SK-N-MC (cell line): Measurements from ENCODE around the gene LIN7A.

Source experiments
- DNase-seq: peaks from one replicate; pipeline ENCODE4 v3.0.0-alpha.2; 2011; ENCODE audit warnings: low read depth, low spot score
- H3K27ac ChIP-seq: fragments of 200-600 bp; sonication (generic); 2 replicates; pipeline ENCODE4 v1.5.1; 2016; ENCODE audit warnings: mixed run types
- H3K36me3 ChIP-seq: fragments of 200-600 bp; sonication (generic); 2 replicates; pipeline ENCODE4 v1.6.1; 2017; ENCODE audit warnings: antibody characterized with exemption, low read length, mixed read lengths; ENCODE audit not compliant: insufficient read depth
- H3K4me3 ChIP-seq: fragments of 200-600 bp; sonication (generic); 2 replicates; pipeline ENCODE4 v1.5.1; 2016
- H3K9ac ChIP-seq: fragments of 200-600 bp; sonication (generic); 2 replicates; pipeline ENCODE4 v1.8.0; 2017; ENCODE audit warnings: mixed run types, mixed read lengths; ENCODE audit not compliant: insufficient read length
- H3K9me3 ChIP-seq: fragments of 200-600 bp; sonication (generic); 2 replicates; pipeline ENCODE4 v1.6.1; 2017; ENCODE audit warnings: low read depth, mild to moderate bottlenecking, antibody characterized with exemption, low read length, moderate library complexity, mixed read lengths
- EZH2 ChIP-seq: fragments of 200-600 bp; sonication (generic); IDR thresholded peaks from one replicate; pipeline ENCODE4 v1.6.1; 2017; ENCODE audit warnings: antibody characterized with exemption
- FOXP2 ChIP-seq: optimal IDR thresholded peaks from 2 replicates; pipeline ENCODE3; 2011; ENCODE audit warnings: mild to moderate bottlenecking, moderate library complexity; ENCODE audit not compliant: insufficient read depth; ENCODE audit errors: extremely low read length, control extremely low read depth
- POLR2AphosphoS5 ChIP-seq: IDR thresholded peaks from 2 replicates; pipeline ENCODE4 v1.6.1; 2012; ENCODE audit warnings: mild to moderate bottlenecking, low read depth, low read length, borderline replicate concordance

LIN7A gene

DNA sequence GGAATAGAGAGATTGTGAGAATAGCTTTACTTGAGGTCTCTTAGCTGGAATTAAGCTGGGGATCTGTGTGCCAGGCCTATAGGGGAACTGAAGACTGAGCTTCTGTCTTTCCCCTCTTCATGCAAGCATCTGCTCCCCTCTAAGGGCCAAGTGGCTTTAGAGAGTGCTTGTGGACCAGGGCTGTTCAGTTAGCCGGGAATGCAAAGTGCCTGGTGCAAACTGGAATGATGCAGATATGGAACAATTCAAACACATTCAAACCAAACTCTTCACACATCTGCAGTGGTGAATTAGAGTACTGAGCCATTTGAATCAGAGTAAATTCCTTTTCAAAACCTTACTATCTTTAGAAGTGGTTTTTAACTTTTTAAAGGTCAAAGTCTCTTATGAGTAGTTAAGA, 99.0 kb downstream of the LIN7A start:
- H3K9ac ChIP-seq = no peak overlapping the region
- no peak overlapping the region for H3K4me3 ChIP-seq
- no peak overlapping the region for H3K27ac ChIP-seq
- TF ChIP-seq POLR2AphosphoS5 (no peak), FOXP2 (no peak), EZH2 (no peak)
- DNase-seq = no peak
- no peaks in the 10 kb centered on the region for H3K9me3 ChIP-seq
- peaks cover 8% of the 10 kb centered on the region for H3K36me3 ChIP-seq

DNA sequence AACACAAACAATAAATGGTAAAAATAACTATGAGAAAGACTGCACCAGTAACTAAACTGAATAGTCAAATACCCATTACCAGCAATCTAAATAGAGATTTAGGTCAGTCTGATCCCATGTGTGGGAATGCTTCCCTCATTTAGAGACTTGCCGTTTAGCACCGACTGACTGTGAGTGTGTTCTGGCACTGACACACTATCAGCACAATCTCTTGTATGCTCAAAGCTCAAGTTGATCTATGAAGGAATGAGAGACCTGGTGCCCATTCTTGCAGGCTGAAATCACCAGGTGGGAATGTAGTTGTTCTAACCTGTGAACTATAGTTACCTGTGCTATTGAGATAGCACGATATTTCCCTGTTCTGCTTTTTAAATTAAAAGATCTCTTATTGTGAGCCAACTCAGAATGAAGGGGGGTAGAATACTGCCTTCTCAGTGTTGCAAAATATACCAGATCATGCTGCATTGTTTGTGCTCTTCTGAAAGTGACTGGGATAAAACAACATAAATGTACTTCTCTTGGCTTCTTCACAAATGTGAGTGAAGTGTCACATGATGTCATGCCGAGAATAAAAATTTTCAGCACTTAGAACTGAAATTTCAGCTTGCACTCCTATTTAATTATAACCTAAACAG, 99.6 kb downstream of the LIN7A start:
- Histone ChIP-seq H3K27ac (no peak overlapping the region), H3K9me3 (no peaks in the 10 kb centered on the region), H3K4me3 (no peak overlapping the region), H3K9ac (no peak overlapping the region), H3K36me3 (peaks cover 4% of the 10 kb centered on the region; the same call in 1 of the 2 replicates)
- TF ChIP-seq FOXP2 = no peak
- no peak for TF ChIP-seq POLR2AphosphoS5
- TF ChIP-seq EZH2 = no peak
- no peak for DNase-seq

- TF ChIP-seq EZH2 (no peak), FOXP2 (no peak), POLR2AphosphoS5 (no peak)
- no peak overlapping the region for H3K4me3 ChIP-seq
- DNase-seq = no peak
These were observed 100.3 kb downstream of the LIN7A start for GRCh38 chr12:80837342-80837978.

DNA sequence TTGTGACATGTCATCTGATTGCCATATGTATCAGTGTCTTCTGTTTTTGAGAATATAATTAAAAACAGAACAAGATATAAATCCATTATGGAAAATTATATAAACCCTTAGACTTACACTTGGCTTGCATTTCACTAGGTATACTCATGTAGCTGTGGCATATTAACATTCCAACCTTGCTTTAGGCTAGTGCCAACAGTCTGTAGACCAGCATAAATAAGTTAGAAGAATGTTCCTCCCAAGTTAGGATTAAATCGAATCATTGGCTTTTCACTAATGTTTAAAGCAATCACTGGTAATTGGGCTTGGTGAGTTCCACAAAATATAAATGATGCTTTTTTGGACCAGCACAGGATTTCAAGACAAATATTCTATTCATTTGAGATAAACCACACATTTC, 103.0 kb downstream of the LIN7A start:
- H3K9me3 ChIP-seq = no peaks in the 10 kb centered on the region
- no peak for DNase-seq
- no peak overlapping the region for H3K9ac ChIP-seq
- no peak overlapping the region for H3K27ac ChIP-seq
- no peak overlapping the region for H3K4me3 ChIP-seq
- H3K36me3 ChIP-seq = peaks cover 4% of the 10 kb centered on the region; the same call in 1 of the 2 replicates
- TF ChIP-seq POLR2AphosphoS5 (no peak), FOXP2 (no peak), EZH2 (no peak)

More at GRCh38 chr12:80837342-80837978, 100.3 kb downstream of the LIN7A start:
- no peak overlapping the region for H3K9ac ChIP-seq
- H3K36me3 ChIP-seq = peaks cover 4% of the 10 kb centered on the region; the same call in 1 of the 2 replicates
- no peaks in the 10 kb centered on the region for H3K9me3 ChIP-seq
- H3K27ac ChIP-seq = no peak overlapping the region

DNA sequence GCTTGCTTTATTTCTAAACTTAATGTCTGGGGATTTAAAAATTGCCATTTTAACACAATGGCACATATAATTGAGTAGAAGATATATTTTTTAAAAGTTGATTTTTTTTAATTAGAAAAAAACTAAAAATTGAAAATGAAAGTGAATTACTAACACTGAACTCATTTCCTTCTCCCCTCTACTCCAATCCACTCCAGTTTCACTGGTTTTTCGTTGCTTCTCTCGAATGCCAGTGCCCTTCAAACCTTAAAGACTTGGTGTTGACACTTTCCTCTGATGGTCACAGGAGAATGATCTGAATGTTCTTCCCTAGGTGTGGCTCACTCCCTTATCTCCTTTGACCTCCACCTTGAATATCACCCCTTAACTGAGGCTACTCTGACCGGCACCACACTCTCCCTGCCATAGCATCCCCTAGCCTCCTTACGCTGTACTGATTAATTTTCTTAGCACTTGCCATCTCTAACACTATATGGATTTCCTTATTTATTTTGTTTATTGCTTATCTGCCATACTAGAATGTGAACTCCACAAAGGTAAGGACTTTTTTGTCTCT, 107.1 kb downstream of the LIN7A start:
- no peak for DNase-seq
- Histone ChIP-seq H3K4me3 (no peak overlapping the region), H3K36me3 (0 out of 2 replicates have a peak, but pooled peaks cover 4% of the 10 kb centered on the region), H3K27ac (no peak overlapping the region), H3K9ac (no peak overlapping the region), H3K9me3 (no peaks in the 10 kb centered on the region)
- TF ChIP-seq EZH2 = no peak
- TF ChIP-seq FOXP2 = no peak
- TF ChIP-seq POLR2AphosphoS5 = no peak

DNA sequence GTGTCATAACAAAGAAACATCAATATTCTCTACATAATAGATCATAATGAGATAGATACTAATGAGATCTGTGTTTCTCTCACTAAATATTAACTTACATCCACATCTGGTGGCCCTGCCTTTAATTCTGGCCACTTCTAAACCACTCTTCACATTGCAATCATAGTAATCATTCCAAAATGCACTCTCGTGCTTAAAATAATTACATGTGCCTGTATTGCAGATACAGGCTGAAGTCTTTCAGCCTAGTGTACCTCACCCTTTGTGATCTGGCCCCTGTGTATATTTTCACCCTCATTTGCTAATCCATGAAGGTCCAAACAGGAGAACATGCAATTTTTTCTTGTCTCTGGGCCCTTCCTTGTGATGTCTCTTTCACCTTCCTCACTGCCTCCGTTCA, 108.0 kb downstream of the LIN7A start:
- DNase-seq = no peak
- Histone ChIP-seq H3K4me3 (no peak overlapping the region), H3K9ac (no peak overlapping the region), H3K27ac (no peak overlapping the region), H3K9me3 (no peaks in the 10 kb centered on the region), H3K36me3 (0 out of 2 replicates have a peak, but pooled peaks cover 3% of the 10 kb centered on the region)
- TF ChIP-seq POLR2AphosphoS5 = no peak
- TF ChIP-seq EZH2 = no peak
- no peak for TF ChIP-seq FOXP2

DNA sequence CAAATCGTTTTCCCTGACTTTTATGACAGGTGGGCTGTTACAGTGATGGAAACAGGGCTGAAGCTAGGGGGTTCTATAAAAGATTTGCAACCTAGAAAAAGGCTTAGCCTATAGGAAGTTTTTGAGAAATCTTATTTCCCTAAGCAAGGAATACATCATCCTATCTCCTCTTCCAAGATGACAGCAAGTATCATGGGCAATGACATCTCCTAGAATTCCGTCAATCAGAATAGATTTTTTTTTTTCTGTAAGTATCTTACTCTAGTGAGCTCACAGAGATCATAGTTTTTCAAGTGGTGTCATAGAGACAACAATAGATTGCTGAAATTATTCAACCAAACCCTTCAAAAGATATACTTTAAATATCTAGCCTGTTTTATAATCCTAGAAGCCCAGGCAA, 112.2 kb downstream of the LIN7A start:
- no peak for DNase-seq
- Histone ChIP-seq H3K9ac (no peak overlapping the region), H3K9me3 (no peaks in the 10 kb centered on the region), H3K27ac (no peak overlapping the region), H3K36me3 (peaks cover 11% of the 10 kb centered on the region; the same call in 1 of the 2 replicates), H3K4me3 (no peak overlapping the region)
- TF ChIP-seq POLR2AphosphoS5 (no peak), EZH2 (no peak), FOXP2 (no peak)

GRCh38 chr12:80823393-80823792, 114.3 kb downstream of the LIN7A start:
- Histone ChIP-seq H3K9ac (no peak overlapping the region), H3K27ac (no peak overlapping the region), H3K9me3 (no peaks in the 10 kb centered on the region), H3K4me3 (no peak overlapping the region), H3K36me3 (peaks cover 11% of the 10 kb centered on the region; the same call in 1 of the 2 replicates)
- DNase-seq = no peak
- no peak for TF ChIP-seq EZH2
- no peak for TF ChIP-seq POLR2AphosphoS5
- TF ChIP-seq FOXP2 = no peak
